SK-N-SH treated with all-trans-retinoic acid at 6 μM for 48 hours (cell line): ENCODE data around the gene NAT14.
"Not testable (repeated sequence)": the region's sequence is repeated elsewhere in the genome, so short reads cannot be mapped to it uniquely, and the experiment has no call there.

Experiments
- ATAC-seq: fragments of 200-7000 bp; cut with Tn5 transposase; 3 replicates; pipeline ENCODE4 v1.9.1; 2020; ENCODE audit warnings: mild to moderate bottlenecking, moderate library complexity
- ARNTL ChIP-seq: fragments of 450-650 bp; formaldehyde crosslinking; IDR thresholded peaks from 2 replicates; pipeline ENCODE4 v1.5.0; 2020; ENCODE audit warnings: low read depth, mild to moderate bottlenecking, moderate library complexity, borderline replicate concordance
- BACH2 ChIP-seq: fragments of 250-450 bp; sonication (Bioruptor Pico); IDR thresholded peaks from 2 replicates; pipeline ENCODE4 v1.9.0; 2021; ENCODE audit warnings: mild to moderate bottlenecking, borderline replicate concordance
- ESRRG ChIP-seq: fragments of 250-450 bp; sonication (Bioruptor Pico); IDR thresholded peaks from 2 replicates; pipeline ENCODE4 v1.6.1; 2021; ENCODE audit warnings: mild to moderate bottlenecking
- GLIS3 ChIP-seq: fragments of 250-450 bp; sonication (Bioruptor Pico); IDR thresholded peaks from 2 replicates; pipeline ENCODE4 v1.5.0; 2020; ENCODE audit warnings: mild to moderate bottlenecking, moderate library complexity
- ISL1 ChIP-seq: fragments of 250-450 bp; sonication (Bioruptor Pico); IDR thresholded peaks from 2 replicates; pipeline ENCODE4 v2.1.2; 2022; ENCODE audit warnings: mild to moderate bottlenecking, moderate library complexity
- RARB ChIP-seq: fragments of 250-450 bp; sonication (Bioruptor Pico); IDR thresholded peaks from 2 replicates; pipeline ENCODE4 v1.8.0; 2021; ENCODE audit warnings: mild to moderate bottlenecking, moderate library complexity
- TCF4 ChIP-seq: fragments of 250-450 bp; sonication (Bioruptor Pico); IDR thresholded peaks from 2 replicates; pipeline ENCODE4 v1.8.0; 2021; ENCODE audit warnings: mild to moderate bottlenecking, moderate library complexity, borderline replicate concordance
- TOX ChIP-seq: fragments of 250-450 bp; sonication (Bioruptor Pico); IDR thresholded peaks from 2 replicates; pipeline ENCODE4 v1.8.0; 2021; ENCODE audit warnings: mild to moderate bottlenecking, moderate library complexity, borderline replicate concordance
- ZC3H10 ChIP-seq: fragments of 250-450 bp; sonication (Bioruptor Pico); IDR thresholded peaks from 2 replicates; pipeline ENCODE4 v1.5.1; 2021; ENCODE audit warnings: mild to moderate bottlenecking, moderate library complexity
- ZFP3 ChIP-seq: fragments of 250-450 bp; sonication (Bioruptor Pico); IDR thresholded peaks from 2 replicates; pipeline ENCODE4 v1.5.0; 2020; ENCODE audit warnings: mild to moderate bottlenecking, moderate library complexity
- ZFP30 ChIP-seq: fragments of 450-650 bp; formaldehyde crosslinking; IDR thresholded peaks from 2 replicates; pipeline ENCODE4 v1.5.0; 2022; ENCODE audit warnings: mild to moderate bottlenecking, moderate library complexity
- ZNF565 ChIP-seq: fragments of 450-650 bp; formaldehyde crosslinking; conservative IDR thresholded peaks from 2 replicates; pipeline ENCODE4 v1.5.0; 2020; ENCODE audit warnings: low read depth, mild to moderate bottlenecking, moderate library complexity
- ZNF70 ChIP-seq: fragments of 450-650 bp; formaldehyde crosslinking; IDR thresholded peaks from 2 replicates; pipeline ENCODE4 v1.5.0; 2020; ENCODE audit warnings: mild to moderate bottlenecking, moderate library complexity
- ZNF8 ChIP-seq: fragments of 450-650 bp; formaldehyde crosslinking; IDR thresholded peaks from 2 replicates; pipeline ENCODE4 v1.5.0; 2020; ENCODE audit warnings: mild to moderate bottlenecking, moderate library complexity
- TF ChIP-seq, protein P1 (sequence below): fragments of 250-450 bp; sonication (Bioruptor Pico); IDR thresholded peaks from 2 replicates; pipeline ENCODE4 v1.5.1; 2020; ENCODE audit warnings: low read depth, mild to moderate bottlenecking, moderate library complexity
- TF ChIP-seq, protein P2 (sequence below): fragments of 250-450 bp; sonication (Bioruptor Pico); IDR thresholded peaks from 2 replicates; pipeline ENCODE4 v1.8.0; 2021; ENCODE audit warnings: low read depth, mild to moderate bottlenecking, moderate library complexity, borderline replicate concordance
- TF ChIP-seq, protein P3 (sequence below): fragments of 250-450 bp; sonication (Bioruptor Pico); IDR thresholded peaks from 2 replicates; pipeline ENCODE4 v1.5.1; 2021; ENCODE audit warnings: mild to moderate bottlenecking, moderate library complexity
- TF ChIP-seq, protein P4 (sequence below): fragments of 250-450 bp; sonication (Bioruptor Pico); IDR thresholded peaks from 2 replicates; pipeline ENCODE4 v1.5.0; 2020; ENCODE audit warnings: mild to moderate bottlenecking, moderate library complexity
- TF ChIP-seq, protein P5 (sequence below): fragments of 250-450 bp; sonication (Bioruptor Pico); IDR thresholded peaks from 2 replicates; pipeline ENCODE4 v1.8.0; 2020; ENCODE audit warnings: mild to moderate bottlenecking, moderate library complexity, borderline replicate concordance

The NAT14 gene

DNA sequence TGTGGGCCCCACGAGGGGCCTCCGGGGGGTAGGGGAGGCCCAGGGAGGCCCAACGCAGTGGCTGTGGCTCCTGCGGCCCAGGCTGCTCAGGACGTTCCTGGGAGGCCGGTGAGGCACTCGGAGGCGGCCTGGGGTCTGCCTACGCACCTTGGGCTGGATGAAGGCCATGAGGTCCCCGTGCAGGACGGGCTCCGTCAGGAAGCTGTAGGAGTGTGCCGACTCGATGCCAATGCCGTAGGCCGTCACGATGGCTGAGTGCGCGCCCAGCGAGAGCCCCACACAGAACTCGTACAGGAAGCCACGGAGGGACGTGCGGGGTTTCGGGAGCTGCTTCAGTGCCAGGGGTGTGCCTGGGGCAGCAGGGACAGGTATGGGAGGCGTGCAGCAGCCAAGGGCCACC is 46.0 kb downstream of the NAT14 start:
- no peak for ATAC-seq

DNA sequence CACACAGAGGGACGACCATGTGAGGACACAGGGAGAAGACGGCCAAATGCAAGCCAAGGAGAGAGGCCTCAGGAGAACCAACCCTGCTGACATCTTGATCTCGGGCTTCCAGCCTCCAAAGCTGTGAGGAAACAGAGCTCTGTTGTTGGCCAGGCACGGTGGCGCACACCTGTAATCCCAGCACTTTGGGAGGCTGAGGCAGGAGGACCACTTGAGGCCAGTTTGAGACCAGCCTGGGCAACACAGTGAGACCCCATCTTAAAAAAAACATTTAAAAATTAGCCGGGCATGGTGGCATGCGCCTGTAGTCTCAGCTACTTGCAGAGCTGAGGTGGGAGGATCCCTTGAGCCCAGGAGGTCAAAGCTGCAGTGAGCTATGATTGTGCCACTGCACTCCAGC is 49.3 kb downstream of the NAT14 start:
- ATAC-seq: not testable (repeated sequence)

More for the DNA sequence above, 46.0 kb downstream of the NAT14 start:
- TF ChIP-seq, protein P1, sequence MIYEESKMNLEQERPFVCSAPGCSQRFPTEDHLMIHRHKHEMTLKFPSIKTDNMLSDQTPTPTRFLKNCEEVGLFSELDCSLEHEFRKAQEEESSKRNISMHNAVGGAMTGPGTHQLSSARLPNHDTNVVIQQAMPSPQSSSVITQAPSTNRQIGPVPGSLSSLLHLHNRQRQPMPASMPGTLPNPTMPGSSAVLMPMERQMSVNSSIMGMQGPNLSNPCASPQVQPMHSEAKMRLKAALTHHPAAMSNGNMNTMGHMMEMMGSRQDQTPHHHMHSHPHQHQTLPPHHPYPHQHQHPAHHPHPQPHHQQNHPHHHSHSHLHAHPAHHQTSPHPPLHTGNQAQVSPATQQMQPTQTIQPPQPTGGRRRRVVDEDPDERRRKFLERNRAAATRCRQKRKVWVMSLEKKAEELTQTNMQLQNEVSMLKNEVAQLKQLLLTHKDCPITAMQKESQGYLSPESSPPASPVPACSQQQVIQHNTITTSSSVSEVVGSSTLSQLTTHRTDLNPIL (CRISPR knock-in tag): no peak
- no peak for TF ChIP-seq ARNTL
- TF ChIP-seq ZNF70 (CRISPR knock-in tag): no peak
- TF ChIP-seq TOX (CRISPR knock-in tag): no peak
- TF ChIP-seq ZFP3 (CRISPR knock-in tag): no peak
- TF ChIP-seq ESRRG (CRISPR knock-in tag): no peak
- TF ChIP-seq, protein P2, sequence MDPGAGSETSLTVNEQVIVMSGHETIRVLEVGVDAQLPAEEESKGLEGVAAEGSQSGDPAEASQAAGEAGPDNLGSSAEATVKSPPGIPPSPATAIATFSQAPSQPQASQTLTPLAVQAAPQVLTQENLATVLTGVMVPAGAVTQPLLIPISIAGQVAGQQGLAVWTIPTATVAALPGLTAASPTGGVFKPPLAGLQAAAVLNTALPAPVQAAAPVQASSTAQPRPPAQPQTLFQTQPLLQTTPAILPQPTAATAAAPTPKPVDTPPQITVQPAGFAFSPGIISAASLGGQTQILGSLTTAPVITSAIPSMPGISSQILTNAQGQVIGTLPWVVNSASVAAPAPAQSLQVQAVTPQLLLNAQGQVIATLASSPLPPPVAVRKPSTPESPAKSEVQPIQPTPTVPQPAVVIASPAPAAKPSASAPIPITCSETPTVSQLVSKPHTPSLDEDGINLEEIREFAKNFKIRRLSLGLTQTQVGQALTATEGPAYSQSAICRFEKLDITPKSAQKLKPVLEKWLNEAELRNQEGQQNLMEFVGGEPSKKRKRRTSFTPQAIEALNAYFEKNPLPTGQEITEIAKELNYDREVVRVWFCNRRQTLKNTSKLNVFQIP (CRISPR knock-in tag): no peak
- TF ChIP-seq ZNF8 (CRISPR knock-in tag): no peak
- no peak for TF ChIP-seq BACH2
- TF ChIP-seq, protein P3, sequence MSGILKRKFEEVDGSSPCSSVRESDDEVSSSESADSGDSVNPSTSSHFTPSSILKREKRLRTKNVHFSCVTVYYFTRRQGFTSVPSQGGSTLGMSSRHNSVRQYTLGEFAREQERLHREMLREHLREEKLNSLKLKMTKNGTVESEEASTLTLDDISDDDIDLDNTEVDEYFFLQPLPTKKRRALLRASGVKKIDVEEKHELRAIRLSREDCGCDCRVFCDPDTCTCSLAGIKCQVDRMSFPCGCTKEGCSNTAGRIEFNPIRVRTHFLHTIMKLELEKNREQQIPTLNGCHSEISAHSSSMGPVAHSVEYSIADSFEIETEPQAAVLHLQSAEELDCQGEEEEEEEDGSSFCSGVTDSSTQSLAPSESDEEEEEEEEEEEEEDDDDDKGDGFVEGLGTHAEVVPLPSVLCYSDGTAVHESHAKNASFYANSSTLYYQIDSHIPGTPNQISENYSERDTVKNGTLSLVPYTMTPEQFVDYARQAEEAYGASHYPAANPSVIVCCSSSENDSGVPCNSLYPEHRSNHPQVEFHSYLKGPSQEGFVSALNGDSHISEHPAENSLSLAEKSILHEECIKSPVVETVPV: no peak
- TF ChIP-seq ISL1 (CRISPR knock-in tag): no peak
- TF ChIP-seq RARB (CRISPR knock-in tag): no peak

DNA sequence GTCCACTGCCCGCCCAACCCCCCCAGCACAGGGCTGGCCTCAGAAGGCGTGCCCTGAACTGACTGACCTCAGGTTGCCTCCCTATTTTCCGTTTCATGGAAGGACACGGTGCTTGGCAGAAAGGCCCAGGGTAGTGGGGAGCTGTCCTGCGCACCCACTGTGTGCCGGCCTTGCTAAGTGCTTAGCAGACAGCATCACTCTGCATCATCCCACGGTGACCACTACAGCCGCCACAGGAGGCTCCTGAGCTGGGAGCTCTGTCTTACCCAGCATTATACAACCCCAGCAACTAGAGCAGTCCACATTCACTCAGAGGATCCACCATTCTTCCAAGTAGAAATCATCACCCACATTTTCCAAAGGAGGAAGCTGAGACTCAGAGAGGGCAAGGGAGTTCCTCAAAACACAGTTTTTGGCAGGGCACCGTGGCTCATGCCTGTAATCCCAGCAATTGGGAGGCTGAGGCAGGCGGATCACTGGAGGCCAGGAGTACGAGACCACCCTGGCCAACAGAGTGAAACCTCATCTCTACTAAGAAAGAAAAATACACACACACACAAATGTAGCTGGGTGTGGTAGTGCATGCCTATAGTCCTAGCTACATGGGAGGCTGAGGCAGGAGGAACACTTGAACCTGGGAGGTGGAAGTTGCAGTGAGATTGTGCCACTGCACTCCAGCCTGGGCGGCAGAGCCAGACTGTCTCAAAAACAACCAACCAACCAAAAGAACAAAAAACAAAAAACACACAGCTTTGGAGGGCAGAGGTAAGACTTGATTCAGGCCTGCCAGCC is 50.4 kb downstream of the NAT14 start:
- TF ChIP-seq, protein P4, sequence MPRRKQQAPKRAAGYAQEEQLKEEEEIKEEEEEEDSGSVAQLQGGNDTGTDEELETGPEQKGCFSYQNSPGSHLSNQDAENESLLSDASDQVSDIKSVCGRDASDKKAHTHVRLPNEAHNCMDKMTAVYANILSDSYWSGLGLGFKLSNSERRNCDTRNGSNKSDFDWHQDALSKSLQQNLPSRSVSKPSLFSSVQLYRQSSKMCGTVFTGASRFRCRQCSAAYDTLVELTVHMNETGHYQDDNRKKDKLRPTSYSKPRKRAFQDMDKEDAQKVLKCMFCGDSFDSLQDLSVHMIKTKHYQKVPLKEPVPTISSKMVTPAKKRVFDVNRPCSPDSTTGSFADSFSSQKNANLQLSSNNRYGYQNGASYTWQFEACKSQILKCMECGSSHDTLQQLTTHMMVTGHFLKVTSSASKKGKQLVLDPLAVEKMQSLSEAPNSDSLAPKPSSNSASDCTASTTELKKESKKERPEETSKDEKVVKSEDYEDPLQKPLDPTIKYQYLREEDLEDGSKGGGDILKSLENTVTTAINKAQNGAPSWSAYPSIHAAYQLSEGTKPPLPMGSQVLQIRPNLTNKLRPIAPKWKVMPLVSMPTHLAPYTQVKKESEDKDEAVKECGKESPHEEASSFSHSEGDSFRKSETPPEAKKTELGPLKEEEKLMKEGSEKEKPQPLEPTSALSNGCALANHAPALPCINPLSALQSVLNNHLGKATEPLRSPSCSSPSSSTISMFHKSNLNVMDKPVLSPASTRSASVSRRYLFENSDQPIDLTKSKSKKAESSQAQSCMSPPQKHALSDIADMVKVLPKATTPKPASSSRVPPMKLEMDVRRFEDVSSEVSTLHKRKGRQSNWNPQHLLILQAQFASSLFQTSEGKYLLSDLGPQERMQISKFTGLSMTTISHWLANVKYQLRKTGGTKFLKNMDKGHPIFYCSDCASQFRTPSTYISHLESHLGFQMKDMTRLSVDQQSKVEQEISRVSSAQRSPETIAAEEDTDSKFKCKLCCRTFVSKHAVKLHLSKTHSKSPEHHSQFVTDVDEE (CRISPR knock-in tag): no peak
- TF ChIP-seq TCF4 (CRISPR knock-in tag): no peak
- TF ChIP-seq ZC3H10: no peak
- no peak for TF ChIP-seq TOX (CRISPR knock-in tag)
- TF ChIP-seq RARB (CRISPR knock-in tag): no peak
- TF ChIP-seq ZNF70 (CRISPR knock-in tag): no peak
- no peak for TF ChIP-seq ARNTL
- TF ChIP-seq GLIS3 (CRISPR knock-in tag): no peak
- TF ChIP-seq ZNF8 (CRISPR knock-in tag): no peak
- TF ChIP-seq, protein P3: no peak
- TF ChIP-seq, protein P5, sequence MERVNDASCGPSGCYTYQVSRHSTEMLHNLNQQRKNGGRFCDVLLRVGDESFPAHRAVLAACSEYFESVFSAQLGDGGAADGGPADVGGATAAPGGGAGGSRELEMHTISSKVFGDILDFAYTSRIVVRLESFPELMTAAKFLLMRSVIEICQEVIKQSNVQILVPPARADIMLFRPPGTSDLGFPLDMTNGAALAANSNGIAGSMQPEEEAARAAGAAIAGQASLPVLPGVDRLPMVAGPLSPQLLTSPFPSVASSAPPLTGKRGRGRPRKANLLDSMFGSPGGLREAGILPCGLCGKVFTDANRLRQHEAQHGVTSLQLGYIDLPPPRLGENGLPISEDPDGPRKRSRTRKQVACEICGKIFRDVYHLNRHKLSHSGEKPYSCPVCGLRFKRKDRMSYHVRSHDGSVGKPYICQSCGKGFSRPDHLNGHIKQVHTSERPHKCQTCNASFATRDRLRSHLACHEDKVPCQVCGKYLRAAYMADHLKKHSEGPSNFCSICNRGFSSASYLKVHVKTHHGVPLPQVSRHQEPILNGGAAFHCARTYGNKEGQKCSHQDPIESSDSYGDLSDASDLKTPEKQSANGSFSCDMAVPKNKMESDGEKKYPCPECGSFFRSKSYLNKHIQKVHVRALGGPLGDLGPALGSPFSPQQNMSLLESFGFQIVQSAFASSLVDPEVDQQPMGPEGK (CRISPR knock-in tag): no peak
- no peak for TF ChIP-seq ZNF565 (CRISPR knock-in tag)
- no peak for TF ChIP-seq ZFP30 (CRISPR knock-in tag)
- no peak for ATAC-seq
